NOMO-1 (cell line): ENCODE measurements around the gene ATOH1.

Experiments used
- DNase-seq, 2 experiments: peaks; one replicate each; lab custom pipeline; 2025; ENCODE audit not compliant: unreplicated experiment in 2 of 2; lab: John Stamatoyannopoulos, UW

Gene ATOH1

DNA sequence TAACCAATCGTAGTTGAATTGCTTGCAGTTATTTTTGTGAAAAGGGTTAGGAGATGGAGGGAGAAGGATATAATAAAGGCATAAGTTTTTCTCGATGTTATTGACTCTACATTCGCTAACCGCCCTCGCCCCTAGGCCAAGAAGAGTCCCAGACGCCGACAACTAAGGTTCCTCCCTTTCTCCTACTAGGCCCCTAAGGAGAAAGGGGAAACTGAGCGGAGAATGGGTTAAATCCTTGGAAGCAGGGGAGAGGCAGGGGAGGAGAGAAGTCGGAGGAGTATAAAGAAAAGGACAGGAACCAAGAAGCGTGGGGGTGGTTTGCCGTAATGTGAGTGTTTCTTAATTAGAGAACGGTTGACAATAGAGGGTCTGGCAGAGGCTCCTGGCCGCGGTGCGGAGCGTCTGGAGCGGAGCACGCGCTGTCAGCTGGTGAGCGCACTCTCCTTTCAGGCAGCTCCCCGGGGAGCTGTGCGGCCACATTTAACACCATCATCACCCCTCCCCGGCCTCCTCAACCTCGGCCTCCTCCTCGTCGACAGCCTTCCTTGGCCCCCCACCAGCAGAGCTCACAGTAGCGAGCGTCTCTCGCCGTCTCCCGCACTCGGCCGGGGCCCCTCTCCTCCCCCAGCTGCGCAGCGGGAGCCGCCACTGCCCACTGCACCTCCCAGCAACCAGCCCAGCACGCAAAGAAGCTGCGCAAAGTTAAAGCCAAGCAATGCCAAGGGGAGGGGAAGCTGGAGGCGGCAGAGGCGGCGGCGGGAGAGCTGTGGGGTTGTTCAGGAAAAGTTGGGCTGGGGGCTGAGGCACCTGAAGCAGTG lies 5.9 kb downstream of the ATOH1 start:
- no peak for DNase-seq

DNA sequence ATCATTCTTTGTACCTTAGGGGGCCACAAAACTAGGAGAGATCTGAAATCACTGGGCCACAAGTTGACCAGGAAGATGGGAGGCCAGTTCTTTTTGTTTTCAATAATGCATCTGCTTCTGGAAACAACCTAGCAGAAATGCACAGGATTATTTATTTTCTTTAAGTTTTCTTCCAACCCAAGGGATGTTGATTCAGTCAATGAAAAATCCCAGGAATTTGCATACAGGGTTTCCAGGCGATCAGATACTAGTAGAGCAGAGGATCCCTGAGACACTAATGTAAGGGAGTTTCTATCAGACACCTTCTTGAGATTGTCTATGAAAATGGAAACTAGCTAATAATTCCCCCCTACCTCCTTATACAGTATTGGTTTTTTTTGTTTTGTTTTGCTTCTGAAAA lies 7.4 kb downstream of the ATOH1 start:
- no peak for DNase-seq

DNA sequence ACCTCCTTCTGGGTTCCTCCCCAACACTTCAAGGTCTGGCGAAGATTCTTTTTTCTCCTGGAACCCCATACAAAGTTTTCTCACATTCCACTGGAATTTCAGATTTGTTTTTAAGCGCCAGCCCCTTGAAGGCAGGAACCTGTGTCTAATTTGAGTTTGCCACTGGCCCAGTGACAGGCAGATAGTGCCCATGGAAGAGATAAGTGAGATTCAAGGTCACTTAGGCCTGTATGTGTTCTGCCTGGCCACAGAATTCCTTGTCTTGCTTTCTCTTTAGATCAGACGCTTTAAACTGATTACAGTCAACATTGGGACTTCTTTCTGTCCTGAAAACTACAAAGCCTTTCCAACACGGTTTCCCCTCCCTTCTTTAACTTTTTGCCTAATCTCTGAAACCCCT lies 11.2 kb downstream of the ATOH1 start:
- no peak for DNase-seq

DNA sequence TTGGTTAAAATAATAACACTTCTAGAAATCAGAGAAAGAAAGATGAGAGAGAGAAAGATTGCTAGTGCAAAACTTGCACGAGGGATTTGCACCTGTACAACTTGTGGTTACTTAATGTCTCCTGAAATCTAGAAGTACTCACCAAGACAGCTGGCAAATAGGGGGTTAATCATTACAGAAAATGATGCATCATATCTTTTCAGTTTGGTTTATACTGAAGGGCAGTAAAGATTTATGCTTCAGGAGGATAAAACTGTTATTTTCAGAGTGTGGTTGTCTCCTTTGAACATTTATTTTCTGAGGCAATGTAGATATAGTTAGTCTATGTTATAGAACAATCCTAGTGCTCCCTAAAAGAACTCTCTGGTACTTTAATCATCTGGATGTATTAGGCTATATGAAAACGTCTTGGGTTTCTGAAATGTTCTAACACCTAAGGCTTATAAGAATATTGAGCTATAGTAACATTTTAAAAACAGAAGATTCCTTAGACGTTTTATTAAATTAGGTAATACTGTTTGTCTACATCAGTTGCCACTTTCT lies 13.3 kb downstream of the ATOH1 start:
- no peak for DNase-seq

DNA sequence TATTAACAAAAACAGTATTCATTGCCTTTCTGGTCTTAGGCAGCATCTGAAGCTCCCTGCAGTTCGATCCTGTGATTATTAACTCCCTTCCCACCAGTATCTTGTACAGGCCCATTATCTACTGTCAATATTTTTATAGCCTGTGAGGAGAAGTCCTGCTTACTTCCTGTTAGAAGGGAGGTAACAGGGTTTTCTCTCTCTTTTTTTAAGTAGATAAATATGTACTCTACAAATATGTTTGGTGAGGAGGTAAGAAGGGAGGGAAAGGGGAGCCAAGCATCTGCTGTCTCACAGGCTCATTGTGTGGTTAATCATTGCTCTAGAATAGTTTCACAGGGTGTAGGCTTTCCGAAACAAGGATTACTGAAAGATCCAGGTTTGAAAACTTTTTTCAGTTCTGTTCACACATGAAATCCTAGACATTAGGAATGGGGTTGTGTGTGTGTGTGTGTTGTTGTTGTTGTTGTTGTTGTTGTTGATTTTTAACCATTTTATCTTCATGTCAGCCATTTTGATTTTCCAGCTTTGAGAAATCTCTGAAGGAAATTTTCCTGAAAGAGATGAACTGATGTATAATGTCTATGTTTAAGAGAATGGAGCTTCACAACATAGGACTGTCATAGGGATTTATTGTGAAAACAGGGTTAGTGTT lies 14.2 kb downstream of the ATOH1 start:
- DNase-seq, result no peak

DNA sequence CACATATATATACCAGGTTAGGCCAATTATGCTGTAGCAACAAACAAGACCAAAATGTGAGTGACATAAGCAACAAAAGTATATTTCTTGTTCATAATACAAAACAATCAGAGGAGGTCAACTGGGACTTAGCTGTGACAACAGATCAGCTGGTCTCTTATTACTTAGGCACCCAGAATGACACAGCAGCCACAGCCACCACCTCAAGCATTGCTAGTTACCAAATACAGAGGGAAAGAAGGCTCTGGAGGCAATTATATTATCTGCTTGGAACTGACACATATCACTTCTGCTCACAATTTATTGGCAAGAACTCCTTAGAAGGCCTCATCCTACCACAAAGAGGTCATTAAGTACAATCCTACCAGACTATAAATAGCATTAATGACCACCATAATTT lies 15.2 kb downstream of the ATOH1 start:
- DNase-seq, result no peak

DNA sequence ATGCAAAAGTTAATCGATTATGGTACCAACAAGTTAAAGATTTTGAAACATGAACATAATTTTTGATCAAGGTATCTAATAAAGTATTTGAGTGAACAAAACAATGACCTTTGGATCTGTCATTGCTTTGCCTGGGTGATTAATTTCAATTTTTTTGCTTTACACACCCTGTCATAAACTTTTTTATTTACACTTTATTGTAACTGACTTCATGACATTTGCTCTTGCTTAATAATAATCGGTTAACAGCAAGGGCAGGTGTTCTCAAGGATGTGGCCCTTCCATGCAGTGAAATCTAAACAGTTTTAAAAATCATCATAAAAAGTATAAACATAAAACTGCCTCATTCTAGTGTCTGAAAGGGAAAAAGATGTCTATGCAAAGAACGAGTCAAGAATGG lies 24.1 kb downstream of the ATOH1 start:
- DNase-seq, result no peak

DNA sequence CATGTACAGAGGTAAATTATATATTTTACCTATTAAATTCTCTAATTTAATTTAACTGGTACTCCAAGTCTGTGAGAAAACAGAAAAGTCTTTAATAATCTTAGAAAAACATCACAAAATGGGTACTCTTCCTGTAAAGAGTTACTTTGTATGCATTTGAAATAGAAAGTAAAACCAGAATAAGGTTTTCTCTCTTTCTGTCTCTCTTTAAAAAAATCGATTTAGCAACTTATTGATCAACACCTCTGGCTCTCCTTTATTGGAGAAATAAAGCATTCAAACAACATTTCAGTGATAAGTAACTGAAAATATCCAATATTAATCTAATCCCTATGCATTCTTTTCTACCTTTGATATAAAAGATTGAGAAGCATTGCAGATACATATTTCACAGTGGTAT lies 27.4 kb downstream of the ATOH1 start:
- no peak for DNase-seq

DNA sequence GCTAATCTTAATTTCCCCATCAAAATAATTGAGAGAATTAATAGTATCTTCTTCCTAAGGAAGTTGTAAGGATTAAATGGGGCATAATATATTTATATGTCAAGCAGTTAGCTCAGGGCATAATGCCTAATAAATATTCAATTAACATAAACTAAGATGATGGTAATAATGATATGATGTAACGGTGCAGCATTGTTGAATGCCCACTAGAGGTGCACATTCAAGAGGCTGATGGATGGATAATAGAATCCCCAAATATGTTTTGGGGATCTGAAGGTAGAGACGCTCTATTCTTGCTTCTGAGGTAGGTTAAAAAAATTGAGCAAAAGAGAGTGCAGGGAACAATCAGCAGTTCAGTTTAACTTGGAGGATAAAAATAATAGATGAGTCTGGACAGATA lies 37.1 kb downstream of the ATOH1 start:
- DNase-seq, result no peak

DNA sequence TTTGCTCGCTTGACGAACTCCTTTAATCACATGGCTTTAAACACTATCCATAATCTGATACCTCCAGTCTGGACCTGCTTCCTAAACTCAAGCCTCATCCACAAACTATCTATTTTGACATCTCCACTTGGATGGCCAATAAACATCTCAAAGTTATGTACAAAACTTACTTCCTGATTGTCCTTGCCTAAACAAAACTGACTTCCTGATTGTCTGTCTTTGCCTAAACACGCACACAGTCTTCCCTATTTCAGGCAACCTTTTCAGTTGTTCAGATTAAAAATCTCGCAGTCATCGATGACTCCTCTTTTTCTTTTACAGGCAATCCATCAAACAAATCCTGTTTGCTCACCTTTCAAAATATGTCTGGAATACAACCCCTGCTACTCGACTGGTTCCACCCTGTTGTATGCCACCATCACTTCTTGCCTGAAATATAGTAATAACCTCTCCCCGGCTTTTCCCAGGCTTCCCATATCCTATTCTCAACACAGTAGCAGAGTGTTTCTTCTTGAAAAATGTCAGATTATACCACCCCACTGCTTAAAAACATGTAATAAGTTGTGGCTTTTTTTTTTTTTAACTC lies 39.0 kb downstream of the ATOH1 start:
- no peak for DNase-seq

DNA sequence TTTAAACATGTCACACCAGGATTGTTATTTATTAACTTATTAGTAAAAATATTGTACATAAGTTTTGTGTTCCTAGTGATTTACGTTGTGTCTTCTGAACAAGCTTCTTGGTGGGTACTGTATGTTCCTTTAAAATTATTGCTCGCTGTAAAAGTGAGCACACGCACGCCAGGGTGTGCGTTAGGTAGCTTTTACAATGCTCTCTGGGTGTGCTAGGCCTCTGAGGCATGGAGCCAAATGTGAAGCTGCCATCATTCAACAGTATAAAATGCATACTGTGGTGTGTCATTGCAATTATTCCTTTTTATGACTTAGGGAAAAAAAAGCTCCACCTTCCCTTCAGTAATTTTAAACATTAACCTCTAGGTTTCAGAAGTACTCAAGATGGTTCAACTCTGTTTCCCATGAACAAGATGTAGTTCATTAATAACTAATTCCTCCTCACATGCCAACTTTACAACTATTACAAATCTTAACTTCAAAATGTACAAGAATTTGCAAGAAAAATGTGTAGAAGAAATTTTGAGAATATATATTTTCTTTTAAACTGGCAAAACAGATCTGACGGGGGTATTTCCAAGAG lies 42.4 kb downstream of the ATOH1 start:
- no peak for DNase-seq

DNA sequence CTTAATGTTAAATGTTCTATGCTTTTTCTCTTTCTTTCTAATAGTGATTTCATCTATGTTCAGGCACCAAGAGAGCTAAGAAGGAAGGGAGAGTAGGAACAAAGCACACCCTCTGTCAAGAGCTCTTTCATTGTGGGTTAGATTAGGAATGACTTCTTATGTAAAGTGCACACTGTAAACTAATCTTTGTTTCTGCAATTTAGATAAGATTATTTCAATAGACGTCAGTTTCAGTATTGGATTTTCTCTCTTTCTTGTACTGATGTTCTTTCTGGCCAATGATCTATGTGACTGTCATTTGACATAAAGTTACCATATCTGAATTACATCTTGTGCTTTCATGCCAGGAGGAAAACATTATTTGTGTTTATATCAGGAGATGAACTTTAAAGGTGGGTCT lies 48.2 kb downstream of the ATOH1 start:
- DNase-seq, result no peak

DNA sequence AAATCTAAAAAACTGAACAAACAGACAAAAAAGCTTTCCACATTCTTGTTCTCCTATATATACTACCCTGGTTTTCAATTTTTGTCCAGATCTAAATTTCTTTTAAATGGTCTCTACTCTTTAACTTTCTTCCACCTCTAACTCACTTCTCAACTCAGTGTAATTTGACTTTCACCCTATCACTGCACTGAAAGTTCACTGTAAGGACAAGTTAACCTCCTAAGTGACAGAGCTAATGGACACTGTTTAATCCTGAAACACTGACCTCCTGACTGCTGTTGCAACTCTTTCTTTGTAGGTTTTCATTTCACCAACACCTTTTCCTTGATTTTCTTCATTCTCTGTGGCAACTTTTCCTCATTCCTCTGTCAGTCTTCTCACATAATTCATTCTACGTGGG lies 50.0 kb downstream of the ATOH1 start:
- DNase-seq, result no peak

DNA sequence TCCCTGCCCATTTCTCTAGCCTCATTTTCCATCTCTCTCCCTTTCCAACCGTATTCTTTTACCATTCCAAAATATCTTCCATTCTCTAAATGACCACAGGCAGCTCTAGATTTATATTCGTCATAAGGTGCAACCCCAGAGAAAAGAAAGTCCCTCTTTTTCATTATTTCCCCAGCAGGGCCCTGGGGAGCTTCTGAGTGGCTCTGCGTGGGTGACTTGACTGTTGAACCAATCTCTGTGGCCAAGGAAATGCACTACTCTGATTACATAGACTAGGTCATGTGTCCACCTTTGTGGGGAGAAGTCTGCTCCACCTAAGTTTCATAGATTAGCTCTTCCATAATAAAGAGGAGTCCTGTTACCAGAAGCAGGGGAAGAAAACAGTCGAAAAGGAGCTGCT lies 51.4 kb downstream of the ATOH1 start:
- DNase-seq, result no peak
